Stomach (tissue), 9 donors: ENCODE measurements around the gene NEK6. TPM values are rescaled to one million over a fixed set of nuclear protein-coding genes. Genes with fewer than 3 reads are reported as not detected.

Source experiments
- DNase-seq, 2 donors: peaks; one replicate each; pipeline versions ENCODE4 v3.0.0 to v3.0.0-alpha.2; 2013 to 2019
- H3K27ac ChIP-seq, 5 donors: fragments of 200-600 bp in 4 of 5; sonication (generic) in 4 of 5; one replicate each; pipeline ENCODE4 v1.5.1; 2013 to 2019; ENCODE audit warnings: mild to moderate bottlenecking in 1 of 5, moderate library complexity in 1 of 5
- H3K27me3 ChIP-seq, 3 donors: fragments of 200-600 bp; sonication (generic); one replicate each; pipeline ENCODE4 v1.5.1; 2017 to 2019; ENCODE audit warnings: mixed run types in 1 of 3
- H3K36me3 ChIP-seq, 4 donors: fragments of 200-600 bp; sonication (generic); 1 replicate in 3 of 4; 2 replicates in 1 of 4; pipeline ENCODE4 v1.5.1; 2016 to 2019
- H3K4me1 ChIP-seq, 4 donors: fragments of 200-600 bp; sonication (generic); one replicate each; pipeline ENCODE4 v1.5.1; 2016 to 2019
- H3K4me3 ChIP-seq, 4 donors: fragments of 200-600 bp; sonication (generic) in 3 of 4; one replicate each; pipeline ENCODE4 v1.5.1; 2016 to 2019; ENCODE audit warnings: mild to moderate bottlenecking in 1 of 4
- H3K9me3 ChIP-seq, 4 donors: fragments of 200-600 bp; sonication (generic); one replicate each; pipeline ENCODE4 v1.5.1; 2016 to 2019
- EP300 ChIP-seq: sonication (generic); formaldehyde crosslinking; IDR thresholded peaks from one replicate; pipeline ENCODE4 v1.6.1; 2017; ENCODE audit warnings: antibody characterized with exemption
- POLR2A ChIP-seq, 4 donors: fragments of 450-650 bp; IDR thresholded peaks; one replicate each; pipeline ENCODE4 v1.6.1; 2016; ENCODE audit warnings: antibody characterized with exemption in 4 of 4, control low read depth in 2 of 4, mild to moderate bottlenecking in 1 of 4, moderate library complexity in 1 of 4
- POLR2AphosphoS5 ChIP-seq, 3 donors: sonication (generic); formaldehyde crosslinking; IDR thresholded peaks; one replicate each; pipeline ENCODE4 v1.6.1; 2016; ENCODE audit warnings: antibody characterized with exemption in 3 of 3
- WGBS, 5 donors: extraction: QIAGEN DNeasy Blood & Tissue Kit in 3 of 5; methylation state at CpG; one replicate each; pipeline versions ENCODE4 v1.1.5 to v1.1.7; 2013 to 2018; 5-methylcytosine and 5-hydroxymethylcytosine counted together
- intact Hi-C: fragments of 100-400 bp; cut with DNase I; formaldehyde crosslinking; loops from one replicate; pipeline ENCODE4 v1.15.1; 2023; ENCODE audit warnings: low total_unique reads
- polyA plus RNA-seq, 3 donors: library from polyadenylated mRNA; stranded (reverse); fragments of 200-250 nt; gene quantifications; one replicate each; pipeline ENCODE4 v1.2.3, GENCODE V29; 2013
- total RNA-seq, 5 donors: library from RNA; depleted of rRNA; stranded (reverse); fragments of >200 nt; gene quantifications; one replicate each; pipeline versions ENCODE4 v1.1.0 to v1.2.3, GENCODE V29; 2014 to 2016
- TF ChIP-seq, protein P1 (sequence below), 7 experiments: fragments of 450-650 bp in 4 of 7; fragments of 200-600 bp in 3 of 7; sonication (generic) in 3 of 7; IDR thresholded peaks; one replicate each; pipeline ENCODE4 v1.5.1; 2016 to 2019; ENCODE audit warnings: antibody characterized with exemption in 7 of 7, control low read depth in 2 of 7, mild to moderate bottlenecking in 1 of 7
- donor health status: healthy with polysubstance abuse.
- donor health status: Bipolar disorder and iron deficiency.
- donor health status: healthy.

NEK6 gene
- total and polyA plus RNA-seq, 8 donors: 6.0 to 76.8 (median 25.9) TPM

DNA sequence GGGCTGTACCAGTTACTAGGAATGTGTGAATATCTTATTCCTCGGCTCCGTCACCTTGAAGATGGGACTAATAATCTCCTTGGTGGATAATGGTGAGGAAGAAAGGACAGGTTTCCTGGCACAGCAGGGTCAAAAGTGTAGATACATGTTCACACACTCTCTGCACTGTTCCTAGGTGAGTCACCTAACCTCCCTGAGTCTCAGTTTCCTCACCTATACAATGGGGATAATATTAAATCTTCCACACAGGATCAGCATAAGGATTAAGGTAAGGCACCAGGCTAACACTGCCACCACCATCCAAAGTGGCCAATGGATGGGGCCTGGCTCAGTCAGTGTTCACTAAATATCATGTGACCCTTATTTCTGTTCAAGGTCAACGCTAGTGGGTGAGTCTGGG lies 90.6 kb downstream of the NEK6 start:
- Histone ChIP-seq H3K4me1 (peaks cover 0 to 5% (median 1%) of the 10 kb centered on the region in 4 donors), H3K9me3 (no peaks in the 10 kb centered on the region), H3K27ac (no peak overlapping the region), H3K36me3 (peaks cover 63 to 100% (median 100%) of the 10 kb centered on the region in 4 donors), H3K27me3 (no peaks in the 10 kb centered on the region), H3K4me3 (no peak overlapping the region)
- WGBS, 5 donors: 91 to 98% (median 94%) methylated on average over 3 of the region's 3 CpGs
- intact Hi-C loops: no loop called here
- TF ChIP-seq EP300 (no peak), POLR2AphosphoS5 (IDR thresholded peaks at IDR 0.05) (no peak), POLR2A (IDR thresholded peaks at IDR 0.05) (no peak)
- TF ChIP-seq, protein P1, sequence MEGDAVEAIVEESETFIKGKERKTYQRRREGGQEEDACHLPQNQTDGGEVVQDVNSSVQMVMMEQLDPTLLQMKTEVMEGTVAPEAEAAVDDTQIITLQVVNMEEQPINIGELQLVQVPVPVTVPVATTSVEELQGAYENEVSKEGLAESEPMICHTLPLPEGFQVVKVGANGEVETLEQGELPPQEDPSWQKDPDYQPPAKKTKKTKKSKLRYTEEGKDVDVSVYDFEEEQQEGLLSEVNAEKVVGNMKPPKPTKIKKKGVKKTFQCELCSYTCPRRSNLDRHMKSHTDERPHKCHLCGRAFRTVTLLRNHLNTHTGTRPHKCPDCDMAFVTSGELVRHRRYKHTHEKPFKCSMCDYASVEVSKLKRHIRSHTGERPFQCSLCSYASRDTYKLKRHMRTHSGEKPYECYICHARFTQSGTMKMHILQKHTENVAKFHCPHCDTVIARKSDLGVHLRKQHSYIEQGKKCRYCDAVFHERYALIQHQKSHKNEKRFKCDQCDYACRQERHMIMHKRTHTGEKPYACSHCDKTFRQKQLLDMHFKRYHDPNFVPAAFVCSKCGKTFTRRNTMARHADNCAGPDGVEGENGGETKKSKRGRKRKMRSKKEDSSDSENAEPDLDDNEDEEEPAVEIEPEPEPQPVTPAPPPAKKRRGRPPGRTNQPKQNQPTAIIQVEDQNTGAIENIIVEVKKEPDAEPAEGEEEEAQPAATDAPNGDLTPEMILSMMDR (IDR thresholded peaks at IDR 0.05): no peak
- no peak for DNase-seq

DNA sequence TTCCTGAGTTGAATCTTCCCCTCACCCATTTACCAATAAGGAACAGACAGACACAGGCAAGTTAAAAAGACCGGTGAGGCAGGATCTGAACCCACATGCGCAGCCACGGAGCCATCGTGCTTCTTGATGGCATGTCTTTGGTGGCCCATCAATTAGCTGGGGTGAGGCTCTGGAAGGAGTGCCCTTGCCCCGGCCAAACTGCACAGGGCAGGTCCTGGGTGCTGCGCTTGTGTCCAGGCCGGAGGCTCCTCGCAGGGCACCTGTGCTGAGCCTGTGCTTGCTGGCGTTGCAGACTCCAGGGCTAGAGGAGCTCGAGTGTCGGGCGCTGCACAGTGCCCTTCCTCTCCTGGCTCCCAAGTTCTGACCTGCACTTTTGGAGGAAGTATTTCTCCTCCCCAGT lies 91.1 kb downstream of the NEK6 start:
- WGBS, 5 donors: 83 to 92% (median 90%) methylated on average over 9 to 12 of the region's 12 CpGs
- intact Hi-C loops: no loop called here
- Histone ChIP-seq H3K27ac (no peak overlapping the region), H3K27me3 (no peaks in the 10 kb centered on the region), H3K36me3 (peaks cover 65 to 100% (median 100%) of the 10 kb centered on the region in 4 donors), H3K9me3 (no peaks in the 10 kb centered on the region), H3K4me3 (no peak overlapping the region), H3K4me1 (peaks cover 0 to under 1% (median 0%) of the 10 kb centered on the region in 4 donors)
- TF ChIP-seq POLR2A (IDR thresholded peaks at IDR 0.05) (no peak), POLR2AphosphoS5 (IDR thresholded peaks at IDR 0.05) (no peak), EP300 (no peak)
- TF ChIP-seq, protein P1 (IDR thresholded peaks at IDR 0.05): no peak
- DNase-seq: no peak

DNA sequence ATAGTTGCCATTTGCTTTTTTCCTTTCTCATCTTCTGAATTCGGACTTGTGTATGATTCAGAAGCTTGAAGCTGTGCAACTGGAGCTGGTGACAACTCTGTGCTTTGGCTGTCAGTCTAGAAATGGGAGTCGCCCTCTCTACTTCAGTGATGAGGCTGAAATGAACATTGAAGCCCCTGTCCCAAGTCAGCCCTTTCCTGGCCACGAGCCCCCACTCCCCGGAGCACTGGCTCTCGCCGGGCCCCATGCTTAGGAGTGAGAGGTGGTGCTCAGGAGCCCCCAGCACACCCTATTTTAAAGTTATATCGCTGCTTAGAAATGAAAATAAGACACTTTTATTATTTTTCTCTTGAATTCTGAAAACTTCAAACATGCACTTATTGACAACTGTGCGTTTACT lies 91.5 kb downstream of the NEK6 start:
- WGBS, 5 donors: 90 to 96% (median 95%) methylated on average over 8 of the region's 8 CpGs
- Histone ChIP-seq H3K27ac (no peak overlapping the region), H3K27me3 (no peaks in the 10 kb centered on the region), H3K4me3 (no peak overlapping the region), H3K9me3 (no peaks in the 10 kb centered on the region), H3K4me1 (peaks cover 0 to 4% (median 0%) of the 10 kb centered on the region in 4 donors), H3K36me3 (peaks cover 64 to 100% (median 100%) of the 10 kb centered on the region in 4 donors)
- DNase-seq: no peak
- TF ChIP-seq, protein P1 (IDR thresholded peaks at IDR 0.05): no peak
- TF ChIP-seq EP300: no peak
- TF ChIP-seq POLR2AphosphoS5 (IDR thresholded peaks at IDR 0.05): no peak
- no peak for TF ChIP-seq POLR2A (IDR thresholded peaks at IDR 0.05)
- intact Hi-C loops: no loop called here

DNA sequence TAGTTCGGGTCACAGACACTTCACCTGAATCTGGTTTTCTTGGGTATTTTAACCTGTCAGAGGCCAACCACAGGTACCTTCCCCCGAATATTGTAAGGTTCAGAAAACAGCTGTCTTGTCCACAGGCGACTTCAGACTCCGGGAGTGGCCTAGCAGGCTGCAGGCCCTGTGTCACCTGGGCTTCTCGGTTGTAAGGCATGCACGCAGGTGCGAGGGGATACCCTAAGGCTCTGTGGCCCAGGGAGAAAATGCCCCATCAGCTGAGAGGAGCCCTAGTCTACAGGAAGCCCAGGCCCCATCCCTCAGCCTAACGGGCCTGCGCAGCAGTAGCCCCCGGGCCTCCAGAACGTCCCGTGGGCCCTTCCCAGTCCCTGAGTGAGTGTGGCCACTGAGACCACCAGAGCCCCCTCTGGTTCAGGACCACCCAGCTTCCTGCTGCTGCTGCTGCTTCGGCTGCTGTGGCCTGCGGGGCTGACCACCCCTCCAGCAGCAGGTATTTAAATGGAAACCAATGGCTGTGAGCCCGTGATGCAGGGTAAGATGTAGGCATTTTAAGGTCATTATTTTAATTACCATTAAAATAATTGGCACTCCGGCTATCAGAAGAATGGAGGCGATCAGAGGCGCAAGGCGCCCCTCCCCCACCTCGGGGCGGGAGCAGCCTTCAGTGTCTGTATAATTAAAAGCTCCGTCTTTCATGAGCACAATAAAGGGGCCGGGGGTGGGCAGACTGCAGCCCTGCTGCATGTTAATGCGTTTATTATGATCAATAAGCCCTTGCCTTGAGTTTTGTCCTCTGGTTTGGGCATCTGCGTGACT lies 92.1 kb downstream of the NEK6 start:
- intact Hi-C loops: no loop called here
- Histone ChIP-seq H3K4me3 (no peak overlapping the region), H3K4me1 (peaks cover 0 to 8% (median 2%) of the 10 kb centered on the region in 4 donors), H3K27ac (no peak overlapping the region), H3K9me3 (no peaks in the 10 kb centered on the region), H3K36me3 (peaks cover 66 to 100% (median 100%) of the 10 kb centered on the region in 4 donors), H3K27me3 (no peaks in the 10 kb centered on the region)
- DNase-seq: no peak
- TF ChIP-seq EP300 (no peak), POLR2AphosphoS5 (IDR thresholded peaks at IDR 0.05) (no peak), POLR2A (IDR thresholded peaks at IDR 0.05) (no peak)
- TF ChIP-seq, protein P1 (IDR thresholded peaks at IDR 0.05): no peak
- 90 to 94% (median 92%) methylated on average over 24 to 25 of the region's 25 CpGs for WGBS, 5 donors
